GM12892 (cell line): Measurements from ENCODE around the gene SMIM34.
A peak's percentile ranks its signal among the peaks of the same experiment; 100 is the strongest.
"Not testable (repeated sequence)": the region's sequence is repeated elsewhere in the genome, so short reads cannot be mapped to it uniquely, and the experiment has no call there.

Experiments
- DNase-seq: peaks from one replicate; pipeline ENCODE4 v3.0.0; 2011; ENCODE audit not compliant: insufficient read length
- FAIRE-seq: peaks from 2 replicates; lab custom pipeline; 2011; peaks lifted over from hg19 to GRCh38; lab: Jason Lieb, UNC
- POLR2A ChIP-seq: IDR thresholded peaks from 2 replicates; pipeline ENCODE4 v1.6.1; 2011; ENCODE audit warnings: low read depth, low read length, control low read depth
- POLR2AphosphoS5 ChIP-seq: IDR thresholded peaks from 2 replicates; pipeline ENCODE4 v1.6.1; 2011; ENCODE audit warnings: low read depth, low read length, control low read depth
- TAF1 ChIP-seq: IDR thresholded peaks from 2 replicates; pipeline ENCODE4 v1.6.1; 2011; ENCODE audit warnings: low read depth, mild to moderate bottlenecking, control low read depth, low read length, borderline replicate concordance

SMIM34 gene

GRCh38 chr21:34374940-34375618, 48.7 kb downstream of the SMIM34 start, which contains the start of gene SMIM11:
Gene SMIM11, plus strand, starts transcription at chr21:34375507. Its CDS starts 3,998 bp downstream, at chr21:34379505.
- not testable (repeated sequence) for DNase-seq
- FAIRE-seq: peak; percentile 92

GRCh38 chr21:34374462-34374861, 49.3 kb downstream of the SMIM34 start:
- DNase-seq, FAIRE-seq: not testable (repeated sequence)

- FAIRE-seq (no peak), DNase-seq (no peak)
- TF ChIP-seq TAF1 (no peak), POLR2AphosphoS5 (no peak), POLR2A (no peak)
Observed at GRCh38 chr21:34372321-34372720, 51.4 kb downstream of the SMIM34 start.

GRCh38 chr21:34369741-34370140, 54.0 kb downstream of the SMIM34 start:
- DNase-seq (no peak), FAIRE-seq (no peak)
- TF ChIP-seq POLR2AphosphoS5: no peak
- TF ChIP-seq POLR2A: no peak
- TF ChIP-seq TAF1: no peak
